ENCODE results near the gene RBM10.

DNA sequence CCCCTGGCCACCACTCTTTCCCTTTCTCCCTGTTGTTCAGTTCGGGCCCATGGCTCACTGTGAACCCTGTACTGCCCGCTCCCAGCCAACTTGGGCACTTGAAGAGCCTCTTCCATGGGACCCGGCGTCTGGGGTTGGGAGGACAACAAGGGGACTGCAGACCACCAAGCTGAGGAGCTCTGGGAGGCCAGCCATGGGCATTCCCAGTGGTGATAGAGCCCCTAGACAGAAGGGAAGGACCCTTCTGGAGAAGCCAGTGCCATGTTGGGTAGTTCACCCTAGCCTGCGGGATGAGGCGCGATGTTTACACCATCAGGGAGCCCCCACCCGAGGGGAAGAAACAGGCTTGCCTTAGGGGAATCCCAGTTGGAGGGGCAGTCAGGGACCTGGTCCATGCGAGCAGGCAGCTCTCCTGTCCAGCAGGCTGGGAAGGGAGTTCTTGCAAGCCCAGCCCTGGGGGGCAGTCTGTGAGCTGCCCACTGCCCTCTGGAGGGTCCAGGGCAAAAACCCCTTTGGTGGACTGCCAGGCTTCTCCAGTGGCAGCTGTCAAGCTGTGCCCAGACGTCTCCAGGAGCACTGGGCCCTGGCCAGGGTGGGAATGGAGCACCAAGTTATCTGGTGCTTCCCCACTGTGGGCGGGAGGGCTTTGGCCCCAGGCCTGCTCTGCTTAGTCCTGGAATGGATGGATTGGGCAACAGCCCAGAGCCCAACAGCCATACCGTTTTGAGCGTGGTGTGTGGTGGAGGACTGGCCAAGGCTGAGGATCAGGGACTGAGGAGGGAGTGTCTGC is 24.9 kb downstream of the RBM10 start:
- TF ChIP-seq CTCF (conservative IDR thresholded peaks at IDR 0.05 in 1 of 2, IDR thresholded peaks at IDR 0.05 in 1 of 2; ENCODE audit: low read depth in 1 of 2, low read length in 2 of 2): no peak
- TF ChIP-seq EZH2 (IDR thresholded peaks at IDR 0.05; ENCODE audit: low read length, missing control alignments): no peak

All from fibroblast of lung (primary cell).